Stimulated activated CD4-positive, alpha-beta T cell treated with anti-CD3 and anti-CD28 coated beads, Interleukin-15, amount 100 ng/mL, for 48 hours (primary cell): ENCODE measurements around the gene C2CD4C.
"Not testable (repeated sequence)": the region's sequence is repeated elsewhere in the genome, so short reads cannot be mapped to it uniquely, and the experiment has no call there.

Source experiments
- DNase-seq, 2 donors: peaks; one replicate each; pipeline ENCODE4 v3.0.0-alpha.2; 2020; ENCODE audit warnings: low read depth in 2 of 2

Gene C2CD4C, protein sequence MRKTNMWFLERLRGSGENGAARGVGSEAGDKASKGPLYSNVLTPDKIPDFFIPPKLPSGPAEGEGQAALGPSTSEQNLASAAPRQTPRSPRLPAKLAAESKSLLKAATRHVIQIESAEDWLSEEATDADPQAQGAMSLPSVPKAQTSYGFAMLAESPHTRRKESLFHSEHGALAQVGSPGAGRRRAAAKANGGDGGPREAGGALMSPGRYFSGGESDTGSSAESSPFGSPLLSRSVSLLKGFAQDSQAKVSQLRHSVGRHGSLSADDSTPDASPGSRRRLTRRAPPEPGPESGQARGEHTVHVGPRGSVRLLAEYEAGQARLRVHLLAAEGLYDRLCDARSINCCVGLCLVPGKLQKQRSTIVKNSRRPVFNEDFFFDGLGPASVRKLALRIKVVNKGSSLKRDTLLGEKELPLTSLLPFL

DNA sequence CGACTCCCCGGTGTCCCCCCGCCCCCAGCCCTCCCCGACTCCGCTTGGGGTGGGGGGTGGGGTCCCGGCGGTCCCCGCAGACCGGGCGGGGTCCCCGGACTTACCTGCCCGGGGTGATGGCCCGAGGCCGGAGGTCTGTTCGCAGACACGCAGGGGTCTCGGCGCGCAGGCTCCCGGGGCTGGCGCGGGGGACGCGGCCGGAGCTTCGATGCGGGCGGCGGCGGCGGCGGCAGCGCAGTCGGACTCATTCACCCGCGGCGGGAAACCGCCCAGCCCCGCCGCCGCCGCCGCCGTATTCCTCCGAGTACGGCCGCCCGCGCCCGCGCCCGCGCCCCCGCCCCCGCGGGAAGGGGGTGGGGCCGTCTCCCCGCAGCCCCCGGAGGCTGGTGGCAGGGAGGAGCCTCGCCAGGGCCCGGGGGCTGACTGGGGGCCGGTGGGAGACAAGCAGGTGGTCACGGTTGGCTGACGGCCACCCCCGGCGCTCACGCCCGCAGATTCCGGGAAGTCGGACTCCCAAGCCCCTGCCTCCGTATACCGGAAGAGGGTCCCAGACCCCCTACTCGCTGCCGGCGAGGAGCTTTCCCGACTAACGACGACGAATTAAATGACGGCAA, at the start of gene C2CD4C:
C2CD4C (minus strand) TSS at position 246 of the 614 bp plus-strand sequence. CDS start 786 bp downstream, outside the sequence.
- DNase-seq = no peak

DNA sequence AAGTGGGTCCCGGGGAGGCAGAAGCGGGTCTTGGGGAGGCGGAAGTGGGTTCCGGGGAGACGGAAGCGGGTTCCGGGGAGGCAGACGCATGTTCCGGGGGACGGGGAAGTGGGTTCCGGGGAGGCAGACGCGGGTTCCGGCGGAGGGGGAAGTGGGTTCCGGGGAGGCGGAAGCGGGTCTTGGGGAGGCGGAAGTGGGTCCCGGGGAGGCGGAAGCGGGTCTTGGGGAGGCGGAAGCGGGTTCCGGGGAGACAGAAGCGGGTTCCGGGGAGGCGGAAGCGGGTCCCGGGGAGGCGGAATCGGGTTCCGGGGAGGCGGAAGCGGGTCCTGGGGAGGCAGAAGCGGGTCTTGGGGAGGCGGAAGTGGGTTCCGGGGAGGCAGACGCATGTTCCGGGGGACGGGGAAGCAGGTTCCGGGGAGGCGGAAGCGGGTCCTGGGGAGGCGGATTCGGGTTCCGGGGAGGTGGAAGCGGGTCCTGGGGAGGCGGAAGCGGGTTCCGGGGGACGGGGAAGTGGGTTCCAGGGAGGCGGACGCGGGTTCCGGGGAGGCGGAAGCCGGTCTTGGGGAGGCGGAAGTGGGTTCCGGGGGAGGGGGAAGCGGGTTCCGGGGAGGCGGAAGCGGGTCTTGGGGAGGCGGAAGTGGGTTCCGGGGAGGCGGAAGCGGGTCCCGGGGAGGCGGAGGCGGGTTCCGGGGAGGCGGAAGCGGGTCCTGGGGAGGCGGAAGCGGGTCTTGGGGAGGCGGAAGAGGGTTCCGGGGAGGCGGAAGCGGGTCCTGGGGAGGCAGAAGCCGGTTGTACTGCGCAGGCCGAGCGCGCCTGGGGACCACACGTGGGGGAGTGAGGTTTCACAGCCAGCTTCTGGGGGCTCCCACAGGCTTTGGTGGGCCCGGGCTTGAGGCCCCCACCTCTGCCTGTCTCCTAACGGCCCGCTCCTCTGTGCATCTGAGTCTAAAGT, 49.4 kb upstream of the C2CD4C start:
- DNase-seq = no peak

DNA sequence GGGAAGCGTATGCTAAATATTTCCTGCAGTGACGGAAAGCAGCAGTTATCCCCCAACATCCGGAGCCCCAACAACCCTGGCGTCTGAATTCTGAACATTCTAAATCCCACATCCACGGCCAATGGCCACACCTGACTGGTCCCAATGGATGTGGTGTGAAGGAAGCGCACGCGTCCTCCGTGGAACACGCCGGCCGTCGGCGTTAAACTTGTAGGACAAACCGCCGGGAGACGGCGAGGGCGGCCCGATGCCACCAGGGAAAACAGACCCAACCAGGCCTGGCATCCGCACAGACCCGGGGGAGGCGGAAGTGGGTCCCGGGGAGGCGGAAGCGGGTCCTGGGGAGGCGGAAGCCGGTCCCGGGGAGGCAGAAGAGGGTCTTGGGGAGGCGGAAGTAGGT, 48.7 kb upstream of the C2CD4C start:
- no peak for DNase-seq

DNA sequence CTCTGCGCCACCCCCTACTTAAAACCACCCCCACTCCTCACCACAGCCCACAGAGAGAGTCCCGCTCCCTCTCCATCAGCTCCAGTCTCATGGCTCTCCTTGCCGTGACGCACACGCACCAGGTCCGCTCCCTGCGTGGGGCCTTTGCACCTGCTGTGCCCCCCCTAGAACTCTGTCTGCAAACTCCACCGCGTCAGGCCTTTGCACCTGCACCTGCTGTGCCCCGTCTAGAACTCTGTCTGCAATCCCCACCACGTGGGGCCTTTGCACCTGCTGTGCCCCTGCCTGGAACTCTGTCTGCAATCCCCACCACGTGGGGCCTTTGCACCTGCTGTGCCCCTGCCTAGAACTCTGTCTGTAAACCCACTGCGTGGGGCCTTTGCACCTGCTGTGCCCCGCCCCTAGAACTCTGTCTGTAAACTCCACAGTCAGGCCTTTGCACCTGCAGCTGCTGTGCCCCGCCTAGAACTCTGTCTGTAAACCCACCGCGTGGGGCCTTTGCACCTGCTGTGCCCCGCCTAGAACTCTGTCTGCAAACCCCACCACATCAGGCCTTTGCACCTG, 47.7 kb upstream of the C2CD4C start:
- DNase-seq = no peak

DNA sequence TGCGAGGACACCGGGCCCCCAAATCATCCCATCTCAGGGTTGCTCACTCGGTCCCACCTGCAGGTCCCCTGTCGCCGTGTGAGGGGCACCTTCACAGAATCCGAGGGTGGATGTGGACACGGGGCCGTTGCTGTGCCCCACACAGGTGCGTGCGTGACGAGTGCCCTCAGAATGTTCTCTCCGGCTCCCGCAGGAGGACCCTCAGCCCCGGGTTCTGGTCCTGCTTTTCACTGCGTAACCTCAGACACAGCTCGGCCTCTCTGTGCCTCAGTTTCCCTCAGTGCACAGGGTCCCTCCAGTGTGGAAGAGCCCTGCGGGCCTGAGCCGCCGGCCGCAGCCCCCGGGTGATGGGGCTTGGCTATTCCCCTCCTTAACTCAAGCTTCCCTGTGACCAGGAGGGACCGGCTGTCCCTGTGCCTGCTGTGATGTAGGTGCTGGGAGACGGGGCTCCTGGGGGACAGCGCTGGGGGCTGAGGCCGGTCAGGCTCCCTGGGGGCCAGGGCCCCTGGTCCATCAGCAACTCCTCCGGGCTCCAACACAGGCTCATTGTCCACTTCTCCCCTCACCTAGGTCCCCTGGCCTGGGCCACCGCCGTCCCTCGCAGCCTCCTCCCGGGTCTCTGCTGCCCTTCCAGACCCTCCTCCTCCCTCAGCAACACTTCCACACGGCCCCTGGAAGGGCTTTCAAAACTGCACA, 47.1 kb upstream of the C2CD4C start:
- no peak for DNase-seq

DNA sequence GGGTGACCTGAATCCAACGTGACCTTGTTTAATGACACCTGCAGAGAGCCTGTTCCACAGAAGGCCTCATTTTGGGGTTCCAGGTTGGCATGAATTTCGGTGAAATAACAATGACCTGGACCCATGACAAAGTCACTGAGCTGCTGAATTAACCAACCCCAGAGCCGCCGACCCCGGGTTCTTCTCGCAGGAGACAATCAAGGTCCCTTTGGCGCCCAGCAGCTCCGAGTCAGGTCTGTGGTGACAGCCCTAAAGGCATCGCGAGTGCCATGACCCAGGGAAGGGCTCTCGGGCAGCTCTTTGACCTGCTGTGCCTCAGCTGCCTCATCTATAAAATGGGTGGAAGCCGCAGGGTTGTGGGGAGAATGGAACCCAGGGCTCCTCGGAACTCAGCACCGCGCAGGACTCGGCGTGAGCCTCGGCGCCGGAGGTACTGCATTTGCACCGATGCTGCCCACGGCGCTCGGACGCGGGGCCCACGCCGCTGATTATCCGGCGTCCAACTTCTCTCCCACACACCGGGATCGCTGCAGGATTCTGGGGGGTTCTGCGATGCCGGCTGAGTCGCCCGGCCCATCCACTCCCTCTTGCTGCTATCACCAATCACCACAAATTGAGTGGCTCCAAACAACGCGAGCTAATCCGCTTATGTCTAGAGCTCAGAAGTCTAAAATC, 46.2 kb upstream of the C2CD4C start:
- DNase-seq = no peak

DNA sequence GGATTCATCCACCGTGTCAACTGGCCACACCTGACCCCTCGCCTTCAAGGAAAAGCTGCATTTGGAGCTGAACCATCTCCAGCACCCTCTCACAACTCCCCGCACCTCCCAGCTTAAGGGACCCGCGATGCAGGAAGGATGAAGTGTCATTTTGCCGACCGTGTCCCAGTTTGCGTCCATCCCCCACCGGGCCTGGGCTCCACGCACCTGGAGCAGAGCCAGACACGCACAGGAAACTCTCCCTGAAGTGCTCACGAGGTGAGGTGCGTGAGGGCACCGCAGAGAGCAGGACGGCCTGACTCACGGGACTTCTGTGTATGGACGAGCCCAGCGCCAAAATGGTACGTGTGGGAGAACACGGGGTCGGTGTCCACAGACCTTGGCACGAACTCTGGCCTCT, 44.7 kb upstream of the C2CD4C start:
- DNase-seq = no peak

DNA sequence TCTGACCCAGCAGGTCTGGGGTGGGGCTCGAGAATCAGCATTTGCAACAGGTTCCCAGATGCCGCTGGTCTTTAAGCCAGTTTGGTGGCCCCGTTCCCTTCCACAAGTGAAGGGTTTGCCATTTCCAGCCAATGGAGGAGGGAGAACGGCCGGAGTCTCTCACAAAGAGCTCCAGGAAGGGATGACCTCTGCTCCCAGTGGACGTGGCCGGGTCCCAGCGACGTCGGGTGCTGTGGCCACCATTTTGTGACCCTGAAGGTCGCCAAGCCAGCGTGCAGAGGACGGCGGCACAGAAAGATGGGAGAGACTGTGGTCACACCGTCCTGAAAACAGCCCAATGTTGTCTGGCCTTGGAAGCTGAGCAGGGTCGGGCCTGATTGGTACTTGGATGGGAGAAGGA, 43.9 kb upstream of the C2CD4C start:
- DNase-seq = no peak

DNA sequence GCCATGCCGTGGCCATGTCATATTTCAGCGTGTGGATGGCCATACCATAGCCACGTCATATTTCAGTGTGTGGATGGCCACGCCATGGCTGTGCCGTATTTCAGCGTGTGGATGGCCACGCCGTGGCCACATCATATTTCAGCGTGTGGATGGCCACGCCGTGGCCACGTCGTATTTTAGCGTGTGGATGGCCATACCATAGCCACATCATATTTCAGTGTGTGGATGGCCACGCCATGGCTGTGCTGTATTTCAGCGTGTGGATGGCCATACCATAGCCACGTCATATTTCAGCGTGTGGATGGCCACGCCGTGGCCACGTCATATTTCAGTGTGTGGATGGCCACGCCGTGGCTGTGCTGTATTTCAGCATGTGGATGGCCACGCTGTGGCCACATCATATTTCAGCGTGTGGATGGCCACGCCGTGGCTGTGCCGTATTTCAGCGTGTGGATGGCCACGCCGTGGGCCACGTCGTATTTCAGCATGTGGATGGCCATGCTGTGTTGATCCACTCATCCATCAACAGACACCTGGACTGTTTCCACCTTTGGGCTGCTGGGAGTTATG, 42.0 kb upstream of the C2CD4C start:
- not testable (repeated sequence) for DNase-seq

DNA sequence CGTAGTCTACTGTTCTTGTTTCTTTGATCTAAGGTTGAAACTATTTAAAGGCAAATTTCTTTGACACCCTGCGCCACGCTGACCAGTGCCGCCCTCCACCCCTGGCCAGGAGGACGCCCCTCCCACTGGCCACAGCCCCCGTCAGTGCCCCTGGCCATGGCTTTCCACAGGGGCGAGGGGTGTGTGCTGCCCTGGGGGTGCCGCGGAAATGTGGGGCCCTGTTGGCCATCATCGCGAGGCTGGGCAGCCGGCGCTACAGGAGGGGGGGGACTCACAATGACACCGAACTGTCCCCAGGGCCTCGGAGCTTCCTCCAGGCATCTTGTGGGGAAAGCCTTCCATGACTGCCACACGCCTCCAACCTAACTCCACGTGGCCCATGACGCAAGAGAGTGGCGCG, 41.0 kb upstream of the C2CD4C start:
- no peak for DNase-seq

DNA sequence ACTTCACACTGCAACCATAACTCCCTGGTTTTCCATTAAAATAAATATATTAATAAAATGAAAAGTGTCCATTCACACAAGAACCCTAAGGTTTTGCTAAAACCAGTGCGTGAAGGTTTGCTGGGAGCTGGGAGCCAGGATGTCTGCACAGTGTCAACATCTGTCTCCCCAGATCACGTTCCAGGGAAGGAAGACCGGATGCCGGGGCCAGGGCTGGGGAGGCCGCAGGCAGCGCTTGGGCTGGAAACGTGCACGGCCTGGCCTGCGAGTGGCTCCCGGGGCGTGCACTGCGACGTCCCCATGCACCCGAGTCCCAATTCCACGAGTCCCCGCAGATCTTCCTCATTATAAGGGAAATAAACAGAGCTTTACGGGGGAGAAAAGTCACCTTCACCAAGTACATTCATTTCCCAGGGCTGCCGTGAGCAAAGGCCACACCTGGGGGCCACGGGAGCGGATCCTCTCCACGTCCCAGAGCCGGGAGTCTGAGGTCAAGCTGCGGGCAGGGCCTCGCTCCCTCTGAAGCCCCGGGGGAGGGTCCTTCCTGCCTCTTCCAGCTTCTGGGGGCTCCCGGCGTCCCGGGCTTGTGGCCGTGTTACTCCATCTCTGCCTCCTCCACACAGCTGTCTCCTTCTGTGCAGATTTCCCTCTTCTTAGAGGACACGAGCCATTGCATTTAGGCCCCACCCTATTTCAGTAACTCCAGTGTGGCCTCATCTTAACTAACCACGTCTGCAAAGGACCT, 39.0 kb upstream of the C2CD4C start:
- no peak for DNase-seq

DNA sequence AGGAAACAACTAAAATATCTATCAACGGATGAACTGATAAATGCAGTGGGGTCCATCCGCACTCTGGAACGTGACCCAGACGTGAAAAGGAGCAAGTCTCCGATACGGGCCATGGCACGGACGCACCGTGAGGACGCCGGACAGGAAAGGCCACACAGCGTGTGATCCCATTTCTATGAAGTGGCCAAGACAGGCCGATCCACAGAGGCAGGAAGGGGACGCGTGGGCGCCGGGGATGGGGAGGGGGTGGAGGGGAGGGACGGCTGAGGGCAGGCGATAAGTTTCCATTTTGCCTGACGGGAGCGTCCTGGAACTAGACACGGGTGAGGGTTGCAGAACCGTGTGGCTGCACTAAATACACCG, 38.1 kb upstream of the C2CD4C start:
- no peak for DNase-seq

DNA sequence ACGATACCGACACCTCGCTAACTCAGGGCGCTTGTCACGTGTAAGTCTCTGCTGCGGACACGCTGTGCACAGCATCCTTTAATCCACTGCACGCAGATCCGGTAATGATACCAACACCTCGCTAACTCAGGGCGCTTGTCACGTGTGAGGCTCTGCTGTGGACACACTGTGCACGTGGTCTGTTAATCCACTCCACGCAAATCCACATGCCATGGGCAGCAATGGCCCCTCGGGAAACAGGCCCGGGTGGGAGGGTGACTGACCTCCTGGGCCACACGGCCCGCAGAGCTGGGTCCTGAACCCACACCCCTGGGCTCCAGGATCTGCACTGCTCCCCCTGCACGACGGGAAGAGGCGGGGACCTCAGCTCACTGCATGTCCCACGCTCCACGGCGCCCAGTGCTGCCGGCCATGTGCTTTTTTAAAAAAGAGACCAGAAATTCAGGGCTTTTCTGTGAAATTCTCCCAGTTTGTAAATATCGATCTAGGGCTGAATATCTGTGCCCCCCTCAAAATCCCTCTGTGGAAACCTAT, 35.8 kb upstream of the C2CD4C start:
- no peak for DNase-seq

DNA sequence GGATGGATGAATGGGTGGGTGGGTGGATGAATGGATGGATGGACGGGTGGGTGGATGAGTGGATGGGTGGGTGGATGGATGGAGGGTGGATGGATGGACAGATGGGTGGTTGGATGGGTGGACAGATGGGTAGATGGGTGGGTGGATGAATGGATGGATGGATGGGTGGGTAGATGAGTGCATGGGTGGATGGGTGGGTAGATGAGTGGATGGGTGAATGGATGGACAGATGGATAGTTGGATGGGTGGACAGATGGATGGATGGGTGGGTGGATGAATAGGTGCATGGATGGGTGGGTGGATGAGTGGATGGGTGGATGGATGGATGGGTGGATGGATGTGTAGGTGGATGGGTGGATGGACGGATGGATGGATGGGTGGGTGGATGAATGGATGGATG, 34.1 kb upstream of the C2CD4C start:
- DNase-seq = no peak

DNA sequence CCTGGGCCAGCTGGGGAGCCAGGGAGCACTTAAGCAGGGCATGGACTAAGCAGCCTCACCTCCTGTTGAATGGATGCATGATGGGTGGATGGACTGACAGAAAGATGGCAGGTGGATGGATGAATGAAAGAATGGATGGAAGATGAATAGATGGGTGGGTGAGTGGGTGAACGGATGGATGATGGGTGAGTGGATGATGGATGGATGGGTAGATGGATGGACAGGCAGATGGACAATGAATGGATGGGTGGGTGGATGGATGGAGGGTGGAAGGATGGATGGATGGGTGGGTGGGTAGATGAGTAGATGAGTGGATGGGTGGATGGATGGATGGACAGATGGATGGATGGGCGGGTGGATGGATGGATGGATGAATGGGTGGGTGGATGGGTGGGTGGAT, 33.1 kb upstream of the C2CD4C start:
- DNase-seq = no peak

DNA sequence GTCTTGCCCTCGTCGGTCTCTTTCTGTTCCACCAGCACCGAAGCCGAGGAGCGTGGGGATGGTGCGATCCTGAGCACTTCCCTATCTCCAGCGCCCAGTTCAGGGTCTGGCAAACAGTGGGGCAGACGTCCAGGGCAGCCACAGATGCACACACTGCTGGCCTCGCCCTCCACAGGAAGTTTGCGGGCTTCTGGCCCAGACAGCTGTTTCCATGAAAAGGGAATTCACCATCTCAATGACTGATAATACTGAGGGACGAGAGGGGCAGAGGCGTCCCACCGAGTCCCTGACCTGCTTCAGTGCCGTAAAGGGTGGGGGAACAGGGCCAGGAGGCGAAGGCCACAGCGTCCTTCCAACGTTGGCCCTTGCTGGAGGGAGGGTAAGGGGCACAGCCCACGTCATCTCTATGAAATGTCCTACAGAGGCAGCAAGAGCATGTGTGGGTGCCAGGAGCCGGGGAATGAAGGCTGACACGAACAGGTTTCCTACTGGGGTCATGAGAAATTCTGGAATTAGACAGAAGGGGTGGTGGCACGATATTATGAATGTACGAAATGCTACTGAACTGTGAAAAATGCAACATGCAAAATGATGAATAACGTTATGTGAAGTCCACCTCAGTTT, 32.4 kb upstream of the C2CD4C start:
- DNase-seq = no peak

DNA sequence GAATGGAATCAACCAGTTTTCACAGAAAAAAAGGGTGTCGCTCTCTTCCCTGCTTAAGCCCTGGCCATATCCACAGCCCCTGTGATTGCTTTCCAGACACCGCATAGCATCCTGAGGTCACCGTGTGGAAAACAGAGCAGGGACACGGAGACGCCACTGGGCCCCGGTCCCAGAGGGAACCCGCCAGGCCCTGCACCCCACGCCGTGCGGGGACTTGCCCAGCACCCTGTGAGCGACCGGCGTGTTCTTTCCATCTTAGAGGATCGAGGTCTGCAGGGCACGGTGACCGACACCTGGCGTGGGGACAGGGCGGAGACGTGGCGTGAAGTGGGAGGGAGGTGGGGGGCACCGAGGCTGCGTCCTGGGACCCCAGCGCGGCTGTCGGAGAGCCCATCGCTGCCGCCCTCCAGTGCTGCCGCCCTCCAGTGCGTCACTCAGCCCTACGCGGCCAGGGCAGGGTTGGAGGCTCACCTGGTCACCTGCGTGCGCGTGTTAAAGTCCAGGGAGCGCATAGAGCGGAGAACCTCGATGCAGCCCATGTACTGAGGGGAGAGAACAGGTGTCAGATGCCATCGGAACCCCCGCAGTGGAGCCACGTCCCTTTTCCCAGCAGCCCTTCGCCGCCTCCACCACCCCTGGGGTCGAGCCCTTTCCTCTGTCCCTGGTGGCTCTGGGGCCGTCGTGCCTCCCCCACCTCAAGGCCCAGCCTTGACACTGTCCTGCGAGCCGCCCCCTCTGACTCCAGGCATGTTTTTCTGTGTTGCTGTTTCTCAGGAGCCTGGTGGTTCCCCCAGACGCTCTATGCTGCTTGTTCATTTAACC, 31.7 kb upstream of the C2CD4C start:
- DNase-seq = no peak
